NCI-H345 treated with DMSO at 0.1 percent for 48 hours (cell line): ENCODE data around the gene SPIN2B.

Source experiments
- DNase-seq: peaks from one replicate; lab custom pipeline; 2025; ENCODE audit not compliant: unreplicated experiment; lab: John Stamatoyannopoulos, UW

SPIN2B gene

DNA sequence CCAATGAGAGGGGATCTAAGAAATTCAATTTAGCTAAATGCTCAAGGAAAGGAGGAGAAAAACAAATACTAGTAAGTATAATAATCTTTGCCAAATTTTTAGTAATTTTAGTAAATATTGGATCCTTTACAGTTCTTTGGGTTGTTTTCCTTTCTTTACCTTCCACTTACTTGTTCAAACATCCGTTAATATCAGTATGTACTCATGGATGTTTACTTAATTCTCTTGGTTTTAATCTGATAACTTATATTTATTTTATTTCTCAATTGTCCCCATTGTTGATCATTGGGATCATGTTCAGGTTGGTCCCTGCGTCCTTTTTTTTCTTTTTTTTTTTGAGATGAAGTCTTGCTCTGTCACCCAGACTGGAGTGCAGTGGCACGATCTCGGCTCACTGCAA lies 46.9 kb downstream of the SPIN2B start:
- no peak for DNase-seq

GRCh38 chrX:57070185-57070984 lies 51.0 kb downstream of the SPIN2B start:
- no peak for DNase-seq
